Parathyroid adenoma (tissue), 2 donors: ENCODE results near the gene MED25.

Source experiments
- H2AFZ ChIP-seq: fragments of 300-600 bp; sonication (generic); one replicate; pipeline ENCODE4 v1.7.0; 2017; ENCODE audit warnings: antibody characterized with exemption, mild to moderate bottlenecking
- H3K27ac ChIP-seq: fragments of 300-600 bp; sonication (generic); one replicate; pipeline ENCODE4 v1.7.0; 2017
- H3K27me3 ChIP-seq: fragments of 300-600 bp; sonication (generic); one replicate; pipeline ENCODE4 v1.7.0; 2017; ENCODE audit warnings: low read length; ENCODE audit not compliant: control insufficient read depth, insufficient read depth
- H3K36me3 ChIP-seq: fragments of 300-600 bp; sonication (generic); one replicate; pipeline ENCODE4 v1.7.0; 2017; ENCODE audit warnings: low read length; ENCODE audit not compliant: control insufficient read depth, insufficient read depth
- H3K4me1 ChIP-seq: fragments of 300-600 bp; sonication (generic); one replicate; pipeline ENCODE4 v1.7.0; 2017; ENCODE audit warnings: control low read depth
- H3K4me2 ChIP-seq: fragments of 300-600 bp; sonication (generic); one replicate; pipeline ENCODE4 v1.7.0; 2017; ENCODE audit warnings: low read length
- H3K4me3 ChIP-seq: fragments of 300-600 bp; sonication (generic); one replicate; pipeline ENCODE4 v1.7.0; 2017; ENCODE audit warnings: low read depth, low read length
- H3K79me2 ChIP-seq: fragments of 300-600 bp; sonication (generic); one replicate; pipeline ENCODE4 v1.7.0; 2017; ENCODE audit warnings: control low read depth
- H3K9ac ChIP-seq: fragments of 300-600 bp; sonication (generic); one replicate; pipeline ENCODE4 v1.7.0; 2017; ENCODE audit warnings: mild to moderate bottlenecking
- H3K9me3 ChIP-seq: fragments of 300-600 bp; sonication (generic); one replicate; pipeline ENCODE4 v1.7.0; 2017; ENCODE audit warnings: low read length; ENCODE audit not compliant: control insufficient read depth
- CTCF ChIP-seq: fragments of 300-600 bp; sonication (generic); IDR thresholded peaks from one replicate; pipeline ENCODE4 v1.7.0; 2017; ENCODE audit warnings: antibody characterized with exemption, mild to moderate bottlenecking
- donor health status: primary hyperparathyroidism.

Gene MED25

DNA sequence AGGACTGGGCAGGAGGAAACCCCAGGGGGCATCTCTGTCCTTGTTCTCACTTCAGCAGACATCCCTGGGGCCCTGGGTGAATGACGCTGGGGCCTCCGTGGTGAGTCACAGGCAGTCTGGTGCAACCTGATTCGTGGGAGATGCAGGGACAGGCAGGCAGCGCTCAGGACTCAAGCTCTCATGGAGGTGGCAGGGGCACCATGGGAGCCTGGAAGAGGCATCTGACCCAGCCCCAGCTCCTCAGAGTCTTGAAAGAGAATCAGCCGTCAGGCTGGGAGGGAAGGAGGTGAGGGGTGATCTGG is 18.9 kb downstream of the MED25 start:
- H2AFZ ChIP-seq: no peak overlapping the region
- H3K4me2 ChIP-seq: no peak overlapping the region
- no peaks in the 10 kb centered on the region for H3K27me3 ChIP-seq
- no peaks in the 10 kb centered on the region for H3K4me1 ChIP-seq
- H3K27ac ChIP-seq: no peak overlapping the region
- TF ChIP-seq CTCF: no peak
- H3K9me3 ChIP-seq: no peaks in the 10 kb centered on the region
- no peak overlapping the region for H3K9ac ChIP-seq
- no peaks in the 10 kb centered on the region for H3K79me2 ChIP-seq
- H3K4me3 ChIP-seq: no peak overlapping the region
- no peaks in the 10 kb centered on the region for H3K36me3 ChIP-seq

- no peak overlapping the region for H2AFZ ChIP-seq
- no peaks in the 10 kb centered on the region for H3K36me3 ChIP-seq
- H3K27me3 ChIP-seq: no peaks in the 10 kb centered on the region
- no peak overlapping the region for H3K4me3 ChIP-seq
- H3K27ac ChIP-seq: no peak overlapping the region
- no peaks in the 10 kb centered on the region for H3K4me1 ChIP-seq
- no peak for TF ChIP-seq CTCF
- H3K4me2 ChIP-seq: no peak overlapping the region
- no peak overlapping the region for H3K9ac ChIP-seq
- no peaks in the 10 kb centered on the region for H3K79me2 ChIP-seq
- no peaks in the 10 kb centered on the region for H3K9me3 ChIP-seq
These were observed 19.3 kb downstream of the MED25 start for GRCh38 chr19:49837425-49837824.

DNA sequence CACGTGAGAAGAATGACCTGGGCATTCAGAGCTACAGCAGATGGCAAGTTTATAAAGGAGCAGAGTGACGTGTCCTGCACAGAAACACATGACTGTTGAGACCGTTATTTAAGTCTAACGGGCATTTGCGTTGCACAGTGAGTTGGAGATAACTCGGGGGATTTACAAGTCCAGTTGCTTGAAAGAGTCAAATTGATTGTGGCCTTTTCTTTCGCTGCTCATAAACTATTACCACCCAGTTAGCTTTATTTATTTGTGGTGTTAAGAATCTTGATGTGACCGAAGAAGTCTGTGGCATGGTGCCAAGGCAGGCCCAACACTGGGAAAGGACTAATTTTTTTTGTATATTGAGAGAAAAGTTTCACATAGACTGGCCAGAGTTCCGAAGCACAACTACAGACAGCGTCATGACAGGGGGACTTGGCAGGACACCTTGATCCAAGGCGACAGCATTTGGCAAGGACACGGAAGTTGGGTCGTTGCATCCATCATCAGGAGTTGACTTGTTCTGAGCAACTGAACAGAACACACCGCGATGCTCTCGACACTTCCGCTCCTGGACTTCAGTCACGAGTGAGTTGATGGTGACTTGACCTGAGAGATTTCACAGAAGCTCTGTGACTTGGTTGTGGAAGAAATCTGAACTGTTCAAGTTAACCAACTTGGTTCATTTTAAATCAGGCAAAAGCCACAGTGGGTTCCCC is 20.9 kb downstream of the MED25 start:
- TF ChIP-seq CTCF: no peak
- H3K79me2 ChIP-seq: no peaks in the 10 kb centered on the region
- no peak overlapping the region for H2AFZ ChIP-seq
- no peak overlapping the region for H3K4me2 ChIP-seq
- no peak overlapping the region for H3K4me3 ChIP-seq
- no peaks in the 10 kb centered on the region for H3K36me3 ChIP-seq
- H3K27ac ChIP-seq: no peak overlapping the region
- H3K4me1 ChIP-seq: no peaks in the 10 kb centered on the region
- H3K27me3 ChIP-seq: no peaks in the 10 kb centered on the region
- no peaks in the 10 kb centered on the region for H3K9me3 ChIP-seq
- H3K9ac ChIP-seq: no peak overlapping the region

DNA sequence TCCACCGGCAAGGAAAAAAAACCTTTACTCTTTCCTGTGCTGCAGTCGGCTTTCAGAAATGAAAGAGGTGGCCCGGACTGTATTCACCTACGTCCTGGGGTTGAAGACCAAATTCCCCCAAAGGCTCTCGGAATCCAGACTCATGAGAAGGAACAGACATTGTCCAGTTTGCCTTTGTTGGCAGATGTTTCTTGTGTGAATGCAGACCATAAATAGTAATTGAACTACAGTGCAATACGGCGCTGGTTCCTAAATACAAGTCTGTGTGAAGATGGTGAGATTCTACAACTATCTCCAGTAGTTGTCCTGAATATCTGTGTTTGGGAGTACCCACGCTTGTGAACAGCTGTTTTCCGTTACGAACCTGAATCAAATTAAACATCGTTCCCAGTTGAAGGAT is 21.6 kb downstream of the MED25 start:
- Histone ChIP-seq H3K79me2 (no peaks in the 10 kb centered on the region), H3K27ac (no peak overlapping the region), H3K36me3 (no peaks in the 10 kb centered on the region), H3K9ac (no peak overlapping the region), H3K4me2 (no peak overlapping the region), H3K4me1 (no peaks in the 10 kb centered on the region), H3K27me3 (no peaks in the 10 kb centered on the region), H2AFZ (no peak overlapping the region), H3K9me3 (no peaks in the 10 kb centered on the region), H3K4me3 (no peak overlapping the region)
- TF ChIP-seq CTCF: no peak

DNA sequence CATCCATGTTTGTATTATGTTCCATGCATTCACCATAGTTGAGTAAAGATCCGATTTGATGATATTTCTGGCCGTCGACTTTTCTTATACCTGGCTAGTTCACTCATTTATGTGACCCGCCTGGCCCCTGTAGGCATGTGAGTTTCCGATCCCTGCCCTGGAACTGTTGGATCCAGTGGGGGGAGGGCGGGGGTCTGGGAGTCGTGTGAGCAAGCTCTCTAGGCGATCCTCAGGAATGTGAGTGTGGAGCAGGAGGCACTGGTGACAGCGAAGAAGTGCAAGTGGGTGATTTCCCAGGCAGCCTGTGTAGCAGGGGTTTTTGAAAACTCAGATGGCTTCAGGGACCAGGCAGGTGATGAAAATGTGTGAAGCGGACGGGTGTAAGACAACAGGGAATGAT is 22.2 kb downstream of the MED25 start:
- no peak overlapping the region for H3K4me3 ChIP-seq
- no peaks in the 10 kb centered on the region for H3K4me1 ChIP-seq
- H3K79me2 ChIP-seq: no peaks in the 10 kb centered on the region
- TF ChIP-seq CTCF: no peak
- H3K9me3 ChIP-seq: no peaks in the 10 kb centered on the region
- H3K36me3 ChIP-seq: no peaks in the 10 kb centered on the region
- H3K27me3 ChIP-seq: no peaks in the 10 kb centered on the region
- no peak overlapping the region for H3K27ac ChIP-seq
- H2AFZ ChIP-seq: no peak overlapping the region
- H3K4me2 ChIP-seq: no peak overlapping the region
- H3K9ac ChIP-seq: no peak overlapping the region
